Activated naive CD8-positive, alpha-beta T cell treated with anti-CD3 and anti-CD28 coated beads for 36 hours (primary cell): ENCODE measurements around the gene RELL1. TPM values are rescaled to one million over a fixed set of nuclear protein-coding genes. Genes with fewer than 3 reads are reported as not detected.

Experiments
- DNase-seq: peaks from one replicate; pipeline ENCODE4 v3.0.0; 2021
- H3K27ac Mint-ChIP-seq: one replicate; pipeline ENCODE4 v1.8.0; 2022; ENCODE audit warnings: mild to moderate bottlenecking, moderate library complexity, mixed read lengths
- H3K27me3 Mint-ChIP-seq: one replicate; pipeline ENCODE4 v1.8.0; 2022; ENCODE audit warnings: mild to moderate bottlenecking, mixed read lengths
- H3K36me3 Mint-ChIP-seq: one replicate; pipeline ENCODE4 v1.8.0; 2021; ENCODE audit warnings: mild to moderate bottlenecking, mixed read lengths
- H3K4me1 Mint-ChIP-seq: one replicate; pipeline ENCODE4 v1.8.0; 2021; ENCODE audit warnings: mixed read lengths
- H3K4me3 Mint-ChIP-seq: one replicate; pipeline ENCODE4 v1.8.0; 2022; ENCODE audit warnings: mild to moderate bottlenecking, moderate library complexity, mixed read lengths
- H3K9me3 Mint-ChIP-seq: one replicate; pipeline ENCODE4 v1.8.0; 2022; ENCODE audit warnings: mixed read lengths
- total RNA-seq, 2 experiments: library from RNA; stranded (reverse); gene quantifications; one replicate each; pipeline ENCODE4 v1.2.3, GENCODE V29; 2021

Gene RELL1
- total RNA-seq, 2 experiments from 2014 or later: 16.6 to 16.7 TPM

DNA sequence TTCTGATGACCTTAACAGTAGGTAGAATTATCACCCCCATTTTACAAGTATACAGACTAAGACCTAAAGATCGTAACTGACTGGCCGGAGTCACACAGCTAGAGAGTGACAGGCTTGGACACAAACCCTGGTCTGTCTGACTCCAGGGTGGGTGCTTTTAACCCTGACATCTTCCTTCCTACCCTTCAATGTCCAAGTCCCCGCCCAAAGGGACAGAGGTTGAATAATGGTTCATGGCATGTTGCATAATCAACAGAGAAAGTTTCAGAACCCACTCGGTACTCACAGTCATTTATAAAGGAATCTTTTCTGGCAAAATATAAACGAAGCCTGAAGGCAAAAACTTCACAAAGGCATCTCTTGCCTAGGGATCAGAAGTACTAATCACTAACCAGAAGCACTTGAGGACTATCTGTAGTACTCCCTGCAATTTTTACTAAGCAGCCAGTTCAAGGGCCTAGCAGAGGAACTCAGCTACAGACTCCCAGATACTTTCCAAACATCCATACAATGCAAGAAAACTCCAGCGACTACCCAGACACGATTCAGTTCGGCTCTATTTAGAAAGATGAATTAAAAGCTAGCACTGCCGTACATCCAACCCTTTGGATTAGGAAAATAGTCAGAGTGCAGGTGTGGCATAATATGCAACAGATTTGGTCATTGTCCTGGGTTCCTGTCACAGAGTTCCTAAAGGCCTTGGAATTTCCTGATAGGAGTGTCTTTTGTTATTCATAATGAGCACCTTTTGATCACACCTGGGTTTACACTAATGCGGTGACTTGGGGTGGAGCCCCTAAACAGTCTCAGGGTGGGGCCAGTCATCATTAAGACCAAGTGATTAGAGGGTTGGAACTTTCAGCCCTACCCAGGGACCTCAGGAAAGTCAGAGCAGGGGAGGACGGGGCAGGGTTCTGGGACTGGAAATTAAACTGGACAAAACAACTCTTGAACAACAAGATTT, 44.0 kb downstream of the RELL1 start:
- no peak overlapping the region for H3K4me3 Mint-ChIP-seq
- H3K27ac Mint-ChIP-seq: no peak overlapping the region
- H3K36me3 Mint-ChIP-seq: peaks cover 20% of the 10 kb centered on the region
- no peak for DNase-seq
- H3K9me3 Mint-ChIP-seq: no peaks in the 10 kb centered on the region
- peaks cover 2% of the 10 kb centered on the region for H3K4me1 Mint-ChIP-seq
- no peaks in the 10 kb centered on the region for H3K27me3 Mint-ChIP-seq

DNA sequence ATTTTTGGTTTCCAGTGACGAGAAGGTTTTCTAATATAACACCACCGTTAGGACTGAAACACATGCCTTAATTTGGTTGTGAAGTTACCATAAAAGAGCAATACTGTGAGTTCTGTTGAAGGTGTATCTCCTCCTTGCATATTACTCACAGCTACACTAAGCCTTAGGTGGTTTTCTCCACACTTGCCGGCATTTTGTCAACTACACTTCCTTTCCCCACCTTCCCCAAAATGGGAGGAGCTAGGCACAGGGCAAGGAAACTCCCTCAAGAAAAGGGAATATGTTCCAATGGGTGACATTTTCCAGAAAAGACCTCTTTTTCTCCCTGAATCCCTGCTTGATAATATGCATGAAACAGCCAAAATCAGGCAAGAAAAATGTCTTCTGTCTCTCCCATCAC, 44.8 kb downstream of the RELL1 start:
- Mint-ChIP-seq H3K27ac (no peak overlapping the region), H3K36me3 (peaks cover 18% of the 10 kb centered on the region), H3K4me1 (peaks cover 2% of the 10 kb centered on the region), H3K27me3 (no peaks in the 10 kb centered on the region), H3K4me3 (no peak overlapping the region), H3K9me3 (no peaks in the 10 kb centered on the region)
- no peak for DNase-seq

DNA sequence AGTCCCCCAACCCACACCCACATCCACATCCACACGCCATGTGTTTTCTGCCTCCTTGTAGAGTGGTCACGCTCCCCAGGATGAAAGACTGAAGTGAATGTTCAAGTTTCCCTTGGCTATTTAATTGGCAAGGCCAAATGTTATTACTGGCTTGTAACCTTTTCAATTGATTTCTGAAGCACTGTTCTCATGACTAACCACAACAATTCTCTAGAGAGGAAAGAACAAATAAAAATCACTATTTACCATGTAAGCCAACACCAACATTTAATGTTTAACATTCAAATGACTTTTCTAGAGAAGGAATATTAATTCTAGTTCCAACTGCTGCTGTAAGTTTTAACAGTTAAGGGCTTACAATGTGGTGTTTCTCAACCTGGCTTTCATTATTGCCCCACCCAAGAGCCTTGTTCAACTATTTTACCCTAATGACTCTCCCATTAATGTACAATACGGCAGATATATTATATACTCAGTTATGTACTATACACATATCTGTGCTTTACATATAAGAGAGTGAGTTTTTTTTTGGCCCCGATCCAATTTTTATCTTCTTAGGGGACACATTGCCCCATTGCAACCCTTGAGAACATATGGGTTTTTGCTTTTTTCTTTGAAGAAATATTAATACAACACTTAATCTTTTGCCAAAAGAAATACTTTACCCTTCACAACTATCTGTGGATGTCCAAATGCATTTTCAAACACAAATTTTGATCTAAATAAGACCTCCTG, 46.5 kb downstream of the RELL1 start:
- Mint-ChIP-seq H3K27ac (no peak overlapping the region), H3K36me3 (peaks cover 12% of the 10 kb centered on the region), H3K4me3 (no peak overlapping the region), H3K9me3 (no peaks in the 10 kb centered on the region), H3K4me1 (peaks cover 2% of the 10 kb centered on the region), H3K27me3 (no peaks in the 10 kb centered on the region)
- no peak for DNase-seq

DNA sequence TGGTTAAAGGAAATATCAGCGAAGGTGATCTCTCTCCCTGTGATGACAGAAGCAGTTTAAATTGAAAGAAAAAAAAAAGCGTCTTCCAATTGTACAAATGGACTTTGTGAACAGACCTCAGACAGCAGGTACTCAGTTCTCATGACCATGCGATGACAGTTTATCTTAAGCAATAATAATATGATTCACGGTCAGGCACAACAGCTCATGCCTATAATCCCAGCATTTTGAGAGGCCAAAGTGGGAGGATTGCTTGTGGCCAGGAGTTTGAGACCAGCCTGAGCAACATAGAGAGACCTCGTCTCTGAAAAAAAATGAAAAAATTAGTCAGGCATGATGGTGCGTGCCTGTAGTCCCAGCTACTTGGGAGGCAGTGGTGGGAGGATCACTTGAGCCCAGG, 51.0 kb downstream of the RELL1 start:
- peaks cover 18% of the 10 kb centered on the region for H3K36me3 Mint-ChIP-seq
- H3K4me3 Mint-ChIP-seq: no peak overlapping the region
- no peaks in the 10 kb centered on the region for H3K27me3 Mint-ChIP-seq
- H3K27ac Mint-ChIP-seq: no peak overlapping the region
- H3K9me3 Mint-ChIP-seq: no peaks in the 10 kb centered on the region
- DNase-seq: no peak
- H3K4me1 Mint-ChIP-seq: peaks cover 2% of the 10 kb centered on the region

DNA sequence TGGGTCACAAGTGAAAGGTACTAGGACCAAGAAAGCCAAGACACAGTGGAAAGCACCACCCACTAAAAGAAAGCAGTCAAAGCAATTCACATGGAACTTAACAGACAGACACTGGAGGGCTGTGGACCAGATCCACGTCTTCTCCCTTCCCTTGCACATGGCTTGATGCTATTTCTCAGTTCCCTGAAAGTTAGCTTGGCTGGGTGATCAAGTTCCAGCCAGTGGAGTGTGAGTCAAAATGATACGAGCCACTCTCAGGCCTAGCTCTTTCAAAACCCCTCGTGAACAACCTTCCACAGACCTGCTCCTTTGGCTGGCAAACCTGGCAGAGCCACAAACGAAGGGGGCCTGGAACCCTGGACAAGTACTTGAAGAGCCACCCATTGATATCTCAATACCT, 52.0 kb downstream of the RELL1 start:
- Mint-ChIP-seq H3K27me3 (no peaks in the 10 kb centered on the region), H3K4me3 (no peak overlapping the region), H3K27ac (no peak overlapping the region), H3K9me3 (no peaks in the 10 kb centered on the region), H3K36me3 (peaks cover 21% of the 10 kb centered on the region), H3K4me1 (no peaks in the 10 kb centered on the region)
- DNase-seq: no peak

DNA sequence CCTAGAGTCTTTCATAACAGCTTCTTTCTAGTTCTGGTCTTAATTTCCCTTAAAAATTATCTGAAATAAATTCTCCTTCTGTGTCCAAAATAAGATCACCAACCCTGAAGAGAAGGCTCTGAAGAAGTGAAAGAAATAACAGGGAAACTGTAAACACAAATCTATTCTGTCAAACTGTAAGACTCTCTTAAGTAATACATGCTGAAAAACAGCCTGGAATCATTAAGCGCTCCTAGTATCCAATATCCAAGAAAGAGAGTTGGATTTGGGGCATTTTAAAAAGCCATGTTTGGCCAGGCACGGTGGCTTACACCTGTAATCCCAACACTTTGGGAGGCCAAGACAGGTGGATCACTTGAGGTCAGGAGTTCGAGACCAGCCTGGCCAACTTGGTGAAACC, 53.3 kb downstream of the RELL1 start:
- Mint-ChIP-seq H3K27ac (no peak overlapping the region), H3K36me3 (peaks cover 18% of the 10 kb centered on the region), H3K9me3 (no peaks in the 10 kb centered on the region), H3K27me3 (no peaks in the 10 kb centered on the region), H3K4me1 (no peaks in the 10 kb centered on the region), H3K4me3 (no peak overlapping the region)
- no peak for DNase-seq

DNA sequence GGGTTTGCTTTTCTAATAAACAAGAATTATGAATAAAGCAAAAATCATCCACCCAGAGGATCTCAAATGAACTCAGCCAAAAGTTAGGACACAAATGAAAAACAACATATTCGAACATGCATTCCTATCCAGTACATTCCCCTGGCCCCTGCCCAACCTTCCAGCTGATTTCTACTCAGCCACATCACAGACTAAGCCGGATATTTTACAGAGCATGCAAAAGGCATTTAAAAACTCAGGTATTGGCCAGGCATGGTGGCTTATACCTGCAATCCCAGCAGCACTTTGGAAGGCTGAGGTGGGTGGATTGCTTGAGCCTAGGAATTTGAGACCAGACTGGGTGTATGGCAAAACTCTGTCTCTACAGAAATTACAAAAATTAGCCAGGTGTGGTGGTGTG, 54.6 kb downstream of the RELL1 start:
- peaks cover 15% of the 10 kb centered on the region for H3K36me3 Mint-ChIP-seq
- H3K27me3 Mint-ChIP-seq: no peaks in the 10 kb centered on the region
- H3K4me3 Mint-ChIP-seq: no peak overlapping the region
- no peak for DNase-seq
- no peak overlapping the region for H3K27ac Mint-ChIP-seq
- no peaks in the 10 kb centered on the region for H3K9me3 Mint-ChIP-seq
- no peaks in the 10 kb centered on the region for H3K4me1 Mint-ChIP-seq

DNA sequence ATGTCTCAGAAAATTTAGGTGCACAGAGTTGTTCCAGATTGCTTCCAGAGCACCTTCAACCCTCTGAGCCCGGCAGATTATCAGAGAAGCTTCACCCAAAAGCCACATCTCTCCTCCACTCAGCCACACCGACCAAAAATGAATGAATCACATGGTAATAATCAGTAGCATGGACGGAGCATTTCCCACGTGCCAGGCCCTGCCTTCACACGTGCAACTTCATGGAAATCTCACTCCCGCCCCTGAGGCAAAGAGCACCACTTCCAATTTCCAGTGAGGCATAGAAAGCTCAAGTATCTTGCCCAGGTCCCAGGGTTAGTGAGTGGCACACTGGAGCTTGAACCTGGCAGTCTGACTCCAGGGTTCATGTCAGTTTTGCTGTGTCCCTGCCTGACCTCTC, 56.5 kb downstream of the RELL1 start:
- DNase-seq: no peak
- no peaks in the 10 kb centered on the region for H3K27me3 Mint-ChIP-seq
- no peaks in the 10 kb centered on the region for H3K9me3 Mint-ChIP-seq
- peaks cover 20% of the 10 kb centered on the region for H3K36me3 Mint-ChIP-seq
- H3K4me3 Mint-ChIP-seq: no peak overlapping the region
- H3K27ac Mint-ChIP-seq: no peak overlapping the region
- H3K4me1 Mint-ChIP-seq: no peaks in the 10 kb centered on the region

DNA sequence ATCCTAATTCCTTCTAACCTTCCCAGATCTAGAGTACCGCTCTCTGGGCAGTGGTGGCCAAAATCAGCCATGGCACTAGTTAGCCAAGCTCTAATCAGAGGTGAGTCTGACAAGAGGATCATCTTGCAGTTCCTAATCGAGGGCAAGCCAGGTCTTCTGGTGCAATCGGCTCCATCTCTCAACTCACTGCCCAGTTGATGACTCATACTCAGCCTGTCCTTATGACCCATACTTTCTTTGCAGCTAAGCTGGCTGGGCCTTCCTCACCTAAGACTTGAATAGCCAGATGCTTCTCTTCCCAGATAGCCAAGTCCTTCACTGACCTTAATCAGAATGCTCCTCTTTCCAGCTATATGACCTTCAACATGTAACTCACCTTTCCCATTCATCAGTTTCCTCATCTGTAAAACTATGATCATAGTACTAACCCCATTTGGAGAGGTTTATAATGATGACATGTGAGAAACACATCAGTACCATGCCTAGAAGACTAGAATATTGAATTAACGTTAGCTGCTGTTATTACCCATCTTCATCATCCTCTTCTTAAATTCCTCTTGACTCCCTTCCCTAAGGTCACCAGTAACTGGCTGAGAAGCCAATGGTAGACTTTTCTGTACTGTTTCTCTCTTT, 57.1 kb downstream of the RELL1 start:
- Mint-ChIP-seq H3K4me3 (no peak overlapping the region), H3K27me3 (no peaks in the 10 kb centered on the region), H3K27ac (no peak overlapping the region), H3K36me3 (peaks cover 18% of the 10 kb centered on the region), H3K4me1 (no peaks in the 10 kb centered on the region), H3K9me3 (no peaks in the 10 kb centered on the region)
- no peak for DNase-seq

DNA sequence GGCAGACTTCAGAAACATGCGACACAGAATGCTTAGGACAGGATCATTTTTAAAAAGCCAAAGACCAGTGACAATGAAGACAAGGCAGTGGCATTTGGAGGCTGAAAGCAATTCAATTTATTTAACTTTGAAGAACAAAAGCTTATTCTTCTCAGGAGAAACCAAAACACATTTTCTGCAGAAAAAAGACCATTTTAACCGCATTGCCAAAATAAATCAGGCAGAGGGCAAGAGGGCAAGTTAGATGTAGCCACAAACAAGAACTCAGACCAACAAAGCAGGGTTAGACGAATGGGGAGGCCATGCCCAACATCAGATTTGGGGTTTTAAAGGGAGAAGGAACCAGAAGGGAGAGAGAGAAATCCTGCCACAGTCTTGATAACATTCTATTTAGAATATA, 58.9 kb downstream of the RELL1 start:
- no peak for DNase-seq
- Mint-ChIP-seq H3K4me1 (no peaks in the 10 kb centered on the region), H3K4me3 (no peak overlapping the region), H3K9me3 (no peaks in the 10 kb centered on the region), H3K27me3 (no peaks in the 10 kb centered on the region), H3K36me3 (peaks cover 21% of the 10 kb centered on the region), H3K27ac (no peak overlapping the region)

DNA sequence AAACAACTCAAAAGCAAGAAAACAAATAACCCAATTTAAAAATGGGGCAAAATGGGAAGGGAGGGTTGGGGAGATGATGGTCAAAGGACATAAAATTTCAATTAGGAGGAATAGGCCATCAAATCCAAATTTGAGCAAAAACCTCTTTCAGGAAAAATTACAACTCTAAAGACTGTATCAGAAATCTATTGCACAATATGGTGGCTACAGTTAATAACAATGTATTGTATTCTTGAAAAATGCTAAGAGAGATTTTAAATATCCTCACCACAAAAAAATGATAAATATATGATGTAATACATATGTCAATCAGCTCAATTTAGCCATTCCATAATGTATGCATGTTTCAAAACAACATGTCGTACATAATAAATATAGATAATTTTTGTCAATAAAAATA, 60.7 kb downstream of the RELL1 start:
- no peaks in the 10 kb centered on the region for H3K9me3 Mint-ChIP-seq
- no peak for DNase-seq
- peaks cover 18% of the 10 kb centered on the region for H3K36me3 Mint-ChIP-seq
- no peaks in the 10 kb centered on the region for H3K27me3 Mint-ChIP-seq
- no peak overlapping the region for H3K27ac Mint-ChIP-seq
- no peak overlapping the region for H3K4me3 Mint-ChIP-seq
- no peaks in the 10 kb centered on the region for H3K4me1 Mint-ChIP-seq

DNA sequence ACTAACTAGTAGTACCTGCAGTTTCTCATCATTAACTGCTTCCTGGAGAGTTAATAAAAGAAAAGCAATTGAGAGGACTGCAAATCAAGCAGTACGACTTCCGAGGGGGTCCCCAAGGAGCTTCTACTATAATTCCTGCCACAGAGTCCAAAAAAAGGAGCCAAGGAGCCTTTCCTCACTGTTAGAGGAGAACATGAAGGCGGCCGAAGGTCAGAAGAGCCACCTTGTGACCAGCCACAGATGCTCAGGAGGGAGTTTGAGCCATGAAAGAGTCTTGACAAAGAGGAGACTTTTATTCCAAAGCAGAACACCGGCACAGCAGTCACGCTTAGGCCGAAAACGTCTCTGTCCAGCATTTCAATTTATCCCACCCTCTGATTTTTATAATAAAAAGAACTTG, 62.2 kb downstream of the RELL1 start:
- Mint-ChIP-seq H3K27ac (no peak overlapping the region), H3K27me3 (no peaks in the 10 kb centered on the region), H3K36me3 (peaks cover 15% of the 10 kb centered on the region), H3K4me1 (no peaks in the 10 kb centered on the region), H3K4me3 (no peak overlapping the region), H3K9me3 (no peaks in the 10 kb centered on the region)
- DNase-seq: no peak

DNA sequence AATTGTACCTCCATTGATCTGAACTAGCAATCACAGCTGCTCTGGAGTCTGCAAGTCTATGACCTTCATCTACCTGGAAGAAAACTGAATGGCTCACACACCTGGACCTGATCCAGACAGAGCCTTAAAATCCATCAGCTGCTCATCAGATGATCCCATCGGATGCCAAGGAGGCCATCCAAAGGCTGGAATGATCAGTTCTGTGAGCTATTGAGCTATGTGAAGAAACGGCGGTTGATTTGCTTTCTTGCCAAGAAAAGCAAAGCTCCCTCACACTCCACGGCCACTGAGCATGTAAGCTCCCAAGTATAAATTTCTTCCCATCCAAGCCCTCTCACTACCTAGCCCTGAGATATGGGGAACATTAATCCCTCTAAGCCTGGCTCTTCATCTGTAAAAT, 63.1 kb downstream of the RELL1 start:
- H3K36me3 Mint-ChIP-seq: peaks cover 15% of the 10 kb centered on the region
- no peak for DNase-seq
- no peaks in the 10 kb centered on the region for H3K9me3 Mint-ChIP-seq
- H3K4me1 Mint-ChIP-seq: no peaks in the 10 kb centered on the region
- H3K27ac Mint-ChIP-seq: no peak overlapping the region
- no peak overlapping the region for H3K4me3 Mint-ChIP-seq
- no peaks in the 10 kb centered on the region for H3K27me3 Mint-ChIP-seq

DNA sequence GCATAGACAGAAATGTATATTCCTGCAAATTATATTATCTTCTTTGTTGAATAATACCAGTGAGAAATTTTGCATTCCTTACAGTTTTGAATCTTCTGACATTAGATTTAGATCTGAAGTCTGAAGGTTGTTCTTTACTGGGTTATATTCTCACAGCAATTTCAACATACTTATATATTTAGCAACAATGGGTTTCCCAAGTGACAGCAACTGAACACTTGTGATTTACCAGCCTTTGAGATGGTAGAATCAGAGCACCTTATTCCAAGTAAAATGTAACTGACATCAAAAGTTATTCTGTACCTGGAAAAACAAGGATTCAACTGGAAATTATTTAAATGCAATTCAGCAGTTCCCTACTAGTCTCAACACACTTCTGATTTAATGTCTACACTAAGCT, 66.0 kb downstream of the RELL1 start:
- H3K27me3 Mint-ChIP-seq: no peaks in the 10 kb centered on the region
- peaks cover 14% of the 10 kb centered on the region for H3K4me1 Mint-ChIP-seq
- no peak overlapping the region for H3K27ac Mint-ChIP-seq
- no peaks in the 10 kb centered on the region for H3K9me3 Mint-ChIP-seq
- peaks cover 8% of the 10 kb centered on the region for H3K36me3 Mint-ChIP-seq
- no peak for DNase-seq
- no peak overlapping the region for H3K4me3 Mint-ChIP-seq

DNA sequence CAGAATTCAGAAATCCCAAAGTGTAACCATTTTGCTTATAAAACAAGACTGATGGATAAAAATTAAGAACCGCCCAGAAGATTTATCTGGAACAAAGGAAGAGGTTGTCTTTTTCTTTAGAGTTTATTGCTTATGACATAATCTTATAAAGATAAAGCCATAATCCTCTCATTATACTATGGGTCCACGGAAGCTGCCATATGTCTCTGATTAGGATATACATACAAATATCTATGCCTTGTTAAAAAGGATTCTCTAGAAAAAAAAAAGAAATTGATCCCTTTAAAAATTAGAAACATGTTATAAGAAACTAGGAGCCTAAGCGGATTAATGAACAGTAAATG, 70.5 kb downstream of the RELL1 start:
- Mint-ChIP-seq H3K4me1 (peaks cover 17% of the 10 kb centered on the region), H3K27ac (no peak overlapping the region), H3K27me3 (no peaks in the 10 kb centered on the region), H3K4me3 (no peak overlapping the region), H3K9me3 (no peaks in the 10 kb centered on the region), H3K36me3 (peaks cover 12% of the 10 kb centered on the region)
- no peak for DNase-seq
